ENCODE measurements around the gene LRRC75A. TPM values are rescaled to one million over a fixed set of nuclear protein-coding genes. Genes with fewer than 3 reads are reported as not detected.
"Not testable (repeated sequence)": the region's sequence is repeated elsewhere in the genome, so short reads cannot be mapped to it uniquely, and the experiment has no call there.

Gene LRRC75A
- total RNA-seq, 2 experiments from 2014 or later = 0.69 to 0.79 TPM

DNA sequence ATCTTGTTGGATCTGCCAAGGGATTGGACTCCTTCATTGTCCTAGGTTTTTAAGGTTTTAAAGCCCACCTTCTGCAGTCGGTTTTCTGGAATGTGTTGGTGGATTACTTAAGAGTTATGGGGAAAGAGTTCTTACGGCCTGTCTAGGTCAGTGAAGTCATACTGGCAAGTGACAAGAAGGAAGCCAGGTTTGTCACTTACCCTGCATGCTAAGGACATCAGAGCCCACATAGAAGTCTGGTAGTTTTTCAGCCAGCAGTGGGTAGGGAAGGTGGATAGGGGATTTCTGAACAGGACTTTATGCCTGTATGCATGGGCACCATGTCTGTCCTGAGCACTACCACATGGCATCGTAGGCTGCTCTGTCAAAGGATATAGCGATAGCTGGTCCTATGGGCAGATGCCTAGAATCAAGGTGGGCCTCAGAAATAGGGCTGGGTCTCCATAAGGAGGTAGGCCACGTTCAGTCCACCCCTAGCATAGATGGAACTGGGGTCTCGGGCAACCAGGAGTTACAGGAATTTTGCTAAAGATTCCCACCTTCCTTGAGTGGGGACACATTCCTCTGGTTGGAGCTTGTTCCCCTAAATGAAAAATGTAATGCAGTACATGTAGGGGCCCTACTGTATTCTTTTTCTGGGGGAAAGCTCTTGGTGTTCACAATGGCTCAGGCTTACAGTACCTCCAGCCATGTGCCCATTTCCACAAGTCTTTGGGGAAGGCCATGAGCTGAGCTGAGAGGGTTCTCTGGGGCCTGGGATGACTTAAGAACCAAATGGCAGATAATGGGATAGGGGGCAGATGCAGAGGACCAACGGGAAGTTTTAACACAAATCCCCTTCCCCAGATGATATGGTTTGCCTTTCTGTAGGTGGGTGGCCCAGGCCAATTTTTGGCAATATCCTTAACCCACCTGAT, 49.1 kb downstream of the LRRC75A start:
- H3K9me3 Mint-ChIP-seq = no peaks in the 10 kb centered on the region
- CTCF ChIA-PET = interaction anchor here (0.5 to 2.7 kb wide), 5 partner anchors 10 to 80 kb away, joined by 3 to 11 read pairs (median 4); no protein-coding TSS in a partner anchor
- peak overlapping the region; percentile 99 for H3K4me3 Mint-ChIP-seq
- H3K4me1 Mint-ChIP-seq (ENCODE audit: low read depth) = peaks cover 55% of the 10 kb centered on the region
- H3K36me3 Mint-ChIP-seq (ENCODE audit: low read depth) = peaks cover 76% of the 10 kb centered on the region
- no peak for DNase-seq
- no peaks in the 10 kb centered on the region for H3K27me3 Mint-ChIP-seq (ENCODE audit: low read depth)
- intact Hi-C loops (cut with micrococcal nuclease) = no loop called here
- peak overlapping the region; percentile 72 for H3K27ac Mint-ChIP-seq

DNA sequence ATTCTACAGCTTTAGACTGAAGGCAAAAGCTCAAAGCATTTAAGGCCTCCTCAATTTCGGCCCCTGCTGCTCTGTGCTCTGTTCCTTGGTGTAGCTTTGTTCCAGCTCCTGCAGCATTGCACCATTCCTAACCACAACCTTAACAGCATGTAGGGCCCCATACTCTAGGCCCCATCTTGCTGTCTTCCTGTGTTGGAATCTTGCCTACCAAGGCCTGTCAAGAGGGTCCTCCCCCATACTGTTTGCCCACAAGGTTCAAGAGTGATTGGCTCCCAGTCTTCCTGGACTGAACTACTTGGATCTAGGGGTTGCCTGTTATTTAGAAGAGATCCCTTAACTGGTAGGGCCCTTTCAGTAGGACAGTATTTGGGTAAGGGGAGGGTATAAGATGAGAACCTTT, 49.9 kb downstream of the LRRC75A start:
- Mint-ChIP-seq H3K4me3 (peak overlapping the region; percentile 99), H3K9me3 (no peaks in the 10 kb centered on the region), H3K27ac (peak overlapping the region; percentile 72), H3K27me3 (ENCODE audit: low read depth) (no peaks in the 10 kb centered on the region), H3K36me3 (ENCODE audit: low read depth) (peaks cover 71% of the 10 kb centered on the region), H3K4me1 (ENCODE audit: low read depth) (peaks cover 56% of the 10 kb centered on the region)
- CTCF ChIA-PET = interaction anchor here (1.0 to 2.7 kb wide), 7 partner anchors 11 to 89 kb away, joined by 3 to 17 read pairs (median 6); partner anchors contain the start of gene CENPV
- intact Hi-C loops (cut with micrococcal nuclease) = no loop called here
- no peak for DNase-seq

DNA sequence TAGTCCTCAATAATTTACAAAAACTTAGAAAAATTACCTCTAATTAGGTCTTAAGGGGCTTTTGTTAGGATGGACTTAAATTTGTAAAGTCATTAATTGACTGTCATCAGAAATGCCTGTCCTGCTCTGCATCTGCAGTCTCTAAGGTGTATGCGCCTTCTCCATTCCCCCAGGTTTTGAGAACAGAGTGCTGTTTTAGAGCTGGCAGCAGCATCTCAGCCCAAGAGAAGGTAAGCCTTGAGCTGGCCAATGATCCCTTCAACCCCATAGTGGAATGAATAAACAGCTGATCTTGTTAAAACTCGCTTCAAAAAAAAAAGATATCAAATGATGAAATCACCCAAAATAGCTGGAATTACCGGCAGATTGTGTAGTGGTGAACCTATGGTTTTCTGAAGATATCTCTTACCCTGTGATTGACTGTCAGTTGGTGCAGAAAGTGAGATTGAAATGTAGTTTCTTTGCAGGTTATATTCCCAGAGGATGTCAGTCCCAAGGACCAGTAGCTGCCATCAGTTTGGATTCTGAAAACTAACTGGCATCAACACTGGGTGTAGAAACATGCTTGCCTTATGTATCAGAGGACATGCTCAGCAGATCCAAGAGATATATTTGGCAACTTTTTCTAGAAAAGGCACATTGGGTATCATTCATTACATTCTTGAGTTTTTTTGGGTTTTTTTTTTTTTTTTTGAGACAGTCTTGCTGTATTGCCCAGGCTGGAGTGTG, 50.9 kb downstream of the LRRC75A start:
- peaks cover 62% of the 10 kb centered on the region for H3K36me3 Mint-ChIP-seq (ENCODE audit: low read depth)
- intact Hi-C loops (cut with micrococcal nuclease) = no loop called here

DNA sequence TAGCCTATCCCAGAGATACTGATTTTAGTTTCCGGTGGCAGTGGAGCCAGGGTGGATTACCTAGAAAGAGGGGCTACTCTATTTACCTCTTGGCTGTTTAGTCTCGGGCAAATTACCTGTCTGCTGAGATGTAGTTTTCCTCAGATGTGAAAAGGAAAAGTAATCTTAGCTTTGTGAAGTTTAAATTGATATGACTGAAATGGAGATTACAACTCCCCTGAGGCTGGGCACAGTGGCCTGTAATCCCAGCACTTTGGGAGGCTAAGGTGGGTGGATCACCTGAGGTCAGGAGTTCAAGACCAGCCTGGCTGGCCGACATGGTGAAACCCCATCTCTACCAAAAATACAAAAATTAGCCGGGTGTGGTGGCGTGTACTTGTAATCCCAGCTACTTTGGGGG, 51.6 kb downstream of the LRRC75A start:
- peaks cover 58% of the 10 kb centered on the region for H3K36me3 Mint-ChIP-seq (ENCODE audit: low read depth)
- H3K27me3 Mint-ChIP-seq (ENCODE audit: low read depth); H3K9me3 Mint-ChIP-seq; intact Hi-C loops (cut with micrococcal nuclease); DNase-seq: not testable (repeated sequence)
- H3K4me3 Mint-ChIP-seq = peak overlapping the region; percentile 99
- peaks cover 50% of the 10 kb centered on the region for H3K4me1 Mint-ChIP-seq (ENCODE audit: low read depth)
- H3K27ac Mint-ChIP-seq = peak overlapping the region; percentile 99
- CTCF ChIA-PET = interaction anchor here (0.7 to 2.6 kb wide), 5 partner anchors 12 to 77 kb away, joined by 3 to 17 read pairs (median 4); no protein-coding TSS in a partner anchor

More for the DNA sequence above, 50.9 kb downstream of the LRRC75A start:
- no peaks in the 10 kb centered on the region for H3K27me3 Mint-ChIP-seq (ENCODE audit: low read depth)
- peak overlapping the region; percentile 72 for H3K27ac Mint-ChIP-seq
- H3K9me3 Mint-ChIP-seq = no peaks in the 10 kb centered on the region
- CTCF ChIA-PET = interaction anchor here (0.7 to 2.6 kb wide), 10 partner anchors 12 to 88 kb away, joined by 3 to 17 read pairs (median 4); partner anchors contain the start of gene CENPV
- DNase-seq = no peak
- peak overlapping the region; percentile 99 for H3K4me3 Mint-ChIP-seq
- H3K4me1 Mint-ChIP-seq (ENCODE audit: low read depth) = peaks cover 51% of the 10 kb centered on the region

GRCh38 chr17:16439811-16440351, 52.1 kb downstream of the LRRC75A start:
- intact Hi-C loops (cut with micrococcal nuclease) = loop anchor here (1.0 to 5.0 kb wide), 5 partner anchors 78 to 412 kb away; partner anchors contain the start of gene ZNF624
- Mint-ChIP-seq H3K4me3 (peak overlapping the region; percentile 99), H3K9me3 (no peaks in the 10 kb centered on the region), H3K4me1 (ENCODE audit: low read depth) (peaks cover 50% of the 10 kb centered on the region), H3K27ac (peak overlapping the region; percentile 99), H3K27me3 (ENCODE audit: low read depth) (no peaks in the 10 kb centered on the region), H3K36me3 (ENCODE audit: low read depth) (peaks cover 58% of the 10 kb centered on the region)
- CTCF ChIA-PET = interaction anchor here (2.3 to 2.9 kb wide), 3 partner anchors 11 to 76 kb away, joined by 12 to 17 read pairs (median 17); no protein-coding TSS in a partner anchor
- DNase-seq = peak; percentile 39

GRCh38 chr17:16439303-16439791, 52.6 kb downstream of the LRRC75A start:
- CTCF ChIA-PET = interaction anchor here (1.5 to 2.9 kb wide), 4 partner anchors 11 to 76 kb away, joined by 3 to 17 read pairs (median 6); no protein-coding TSS in a partner anchor
- peaks cover 46% of the 10 kb centered on the region for H3K4me1 Mint-ChIP-seq (ENCODE audit: low read depth)
- DNase-seq = peak; percentile 37

GRCh38 chr17:16438557-16439302, 53.3 kb downstream of the LRRC75A start:
- H3K4me1 Mint-ChIP-seq (ENCODE audit: low read depth) = peaks cover 39% of the 10 kb centered on the region
- peak overlapping the region; percentile 99 for H3K4me3 Mint-ChIP-seq
- intact Hi-C loops (cut with micrococcal nuclease) = loop anchor here (1.0 to 5.0 kb wide), 10 partner anchors 19 to 410 kb away; partner anchors contain the start of genes NCOR1, UBB and ZNF624
- H3K9me3 Mint-ChIP-seq = no peaks in the 10 kb centered on the region
- CTCF ChIA-PET = interaction anchor here (0.6 to 2.9 kb wide), 13 partner anchors 10 to 832 kb away, joined by 3 to 17 read pairs (median 5); partner anchors contain the start of genes CENPV and TRPV2
- peak overlapping the region; percentile 99 for H3K27ac Mint-ChIP-seq
- H3K27me3 Mint-ChIP-seq (ENCODE audit: low read depth) = no peaks in the 10 kb centered on the region
- peaks cover 47% of the 10 kb centered on the region for H3K36me3 Mint-ChIP-seq (ENCODE audit: low read depth)
- DNase-seq = peak; percentile 98

More at GRCh38 chr17:16439303-16439791, 52.6 kb downstream of the LRRC75A start:
- intact Hi-C loops (cut with micrococcal nuclease) = loop anchor here (1.0 to 5.0 kb wide), 5 partner anchors 77 to 411 kb away; partner anchors contain the start of gene ZNF624
- H3K4me3 Mint-ChIP-seq = peak overlapping the region; percentile 99
- H3K27me3 Mint-ChIP-seq (ENCODE audit: low read depth) = no peaks in the 10 kb centered on the region
- H3K27ac Mint-ChIP-seq = peak overlapping the region; percentile 99
- peaks cover 53% of the 10 kb centered on the region for H3K36me3 Mint-ChIP-seq (ENCODE audit: low read depth)
- H3K9me3 Mint-ChIP-seq = no peaks in the 10 kb centered on the region

- Mint-ChIP-seq H3K4me1 (ENCODE audit: low read depth) (peaks cover 39% of the 10 kb centered on the region), H3K27ac (peak overlapping the region; percentile 99), H3K36me3 (ENCODE audit: low read depth) (peaks cover 44% of the 10 kb centered on the region), H3K4me3 (peak overlapping the region; percentile 99), H3K27me3 (ENCODE audit: low read depth) (no peaks in the 10 kb centered on the region), H3K9me3 (no peaks in the 10 kb centered on the region)
- intact Hi-C loops (cut with micrococcal nuclease) = loop anchor here (1.0 to 5.0 kb wide), 9 partner anchors 19 to 223 kb away; partner anchors contain the start of genes NCOR1, UBB and ZNF624
- DNase-seq = no peak
- CTCF ChIA-PET = interaction anchor here (0.6 to 2.9 kb wide), 12 partner anchors 10 to 832 kb away, joined by 3 to 17 read pairs (median 5); partner anchors contain the start of genes CENPV and TRPV2
Measured at GRCh38 chr17:16438173-16438556, 53.8 kb downstream of the LRRC75A start.

GRCh38 chr17:16437083-16437482, 54.9 kb downstream of the LRRC75A start:
- Mint-ChIP-seq H3K27me3 (ENCODE audit: low read depth) (no peaks in the 10 kb centered on the region), H3K4me1 (ENCODE audit: low read depth) (peaks cover 33% of the 10 kb centered on the region), H3K4me3 (no peak overlapping the region), H3K36me3 (ENCODE audit: low read depth) (peaks cover 34% of the 10 kb centered on the region), H3K27ac (peak overlapping the region; percentile 28), H3K9me3 (no peaks in the 10 kb centered on the region)
- DNase-seq = no peak
- CTCF ChIA-PET = interaction anchor here (1.4 to 2.9 kb wide), 3 partner anchors 8 to 73 kb away, joined by 4 to 17 read pairs (median 10); partner anchors contain the start of gene TRPV2
- intact Hi-C loops (cut with micrococcal nuclease) = loop anchor here (5.0 kb wide), 4 partner anchors 75 to 215 kb away; partner anchors contain the start of gene ZNF624

DNA sequence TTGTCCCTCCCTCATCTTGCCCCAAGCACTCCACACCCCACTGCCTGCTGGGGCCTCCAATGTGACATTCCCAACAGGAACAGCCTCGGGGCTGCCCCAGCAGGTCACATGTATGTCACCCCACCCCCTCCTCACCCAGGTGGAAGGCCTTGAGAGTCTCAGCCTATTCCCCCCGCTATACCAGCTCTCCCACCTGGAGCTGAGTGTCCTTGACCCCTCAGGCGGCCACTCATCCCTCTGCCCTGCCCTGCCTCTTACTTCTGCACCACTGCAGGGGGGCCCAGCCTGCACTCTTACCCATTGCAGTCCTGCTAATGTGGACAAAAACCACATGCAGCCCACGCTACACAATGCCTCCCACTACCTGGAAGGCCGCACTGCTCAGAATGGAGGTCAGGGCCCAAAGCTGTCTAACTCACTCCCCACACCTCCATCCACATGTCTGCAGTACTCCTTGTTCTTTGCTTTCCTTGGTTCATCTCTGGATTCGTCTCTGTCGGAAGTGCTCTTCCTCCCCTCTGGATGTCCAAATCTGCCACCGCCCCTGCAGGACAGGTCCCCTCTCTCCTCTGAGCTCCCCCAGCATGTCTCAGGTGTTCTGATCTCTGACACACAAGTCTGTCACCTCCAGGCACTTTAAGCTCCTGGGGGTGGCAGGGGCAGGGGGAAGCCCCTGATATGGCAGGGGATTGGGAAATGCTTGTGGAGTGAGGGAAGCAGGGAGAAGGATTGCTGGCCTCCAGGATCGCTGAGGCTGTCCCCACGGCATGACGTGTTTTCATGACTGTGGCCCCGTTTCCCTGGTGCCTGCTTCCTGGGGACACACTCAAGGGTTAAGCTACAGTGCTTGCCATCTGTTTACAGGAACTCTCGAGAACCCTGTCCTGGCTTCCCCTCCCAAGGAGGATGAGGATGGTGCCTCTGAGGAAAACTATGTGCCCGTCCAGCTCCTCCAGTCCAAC, 55.8 kb downstream of the LRRC75A start:
- Mint-ChIP-seq H3K9me3 (no peaks in the 10 kb centered on the region), H3K27ac (no peak overlapping the region), H3K4me3 (no peak overlapping the region), H3K27me3 (ENCODE audit: low read depth) (no peaks in the 10 kb centered on the region), H3K4me1 (ENCODE audit: low read depth) (peaks cover 25% of the 10 kb centered on the region), H3K36me3 (ENCODE audit: low read depth) (peaks cover 25% of the 10 kb centered on the region)
- CTCF ChIA-PET = interaction anchor here (1.4 kb wide), 1 partner anchor 72 kb away, joined by 4 read pairs; no protein-coding TSS in a partner anchor
- no peak for DNase-seq
- intact Hi-C loops (cut with micrococcal nuclease) = loop anchor here (5.0 kb wide), 4 partner anchors 74 to 216 kb away; partner anchors contain the start of gene ZNF624

All from activated naive CD4-positive, alpha-beta T cell treated with anti-CD3 and anti-CD28 coated beads for 36 hours (primary cell).